ENCODE data around the gene FNDC1.

FNDC1 gene

GRCh38 chr6:159304641-159305040, 135.4 kb downstream of the FNDC1 start:
- Histone ChIP-seq H3K27me3 (ENCODE audit: control insufficient read depth in 1 of 2, insufficient read depth in 2 of 2, low read length in 2 of 2) (no peaks in the 10 kb centered on the region), H3K9me3 (ENCODE audit: control insufficient read depth in 2 of 2, low read length in 2 of 2) (no peaks in the 10 kb centered on the region), H3K4me3 (ENCODE audit: low read length in 2 of 2) (no peak overlapping the region), H3K36me3 (ENCODE audit: control insufficient read depth in 2 of 2, insufficient read depth in 2 of 2, low read length in 2 of 2) (no peaks in the 10 kb centered on the region), H3K27ac (ENCODE audit: low read length) (no peak overlapping the region), H3K9ac (ENCODE audit: low read length in 2 of 2) (no peak overlapping the region), H3K4me1 (ENCODE audit: control insufficient read depth, insufficient read depth, low read length) (peaks cover 4% of the 10 kb centered on the region)

DNA sequence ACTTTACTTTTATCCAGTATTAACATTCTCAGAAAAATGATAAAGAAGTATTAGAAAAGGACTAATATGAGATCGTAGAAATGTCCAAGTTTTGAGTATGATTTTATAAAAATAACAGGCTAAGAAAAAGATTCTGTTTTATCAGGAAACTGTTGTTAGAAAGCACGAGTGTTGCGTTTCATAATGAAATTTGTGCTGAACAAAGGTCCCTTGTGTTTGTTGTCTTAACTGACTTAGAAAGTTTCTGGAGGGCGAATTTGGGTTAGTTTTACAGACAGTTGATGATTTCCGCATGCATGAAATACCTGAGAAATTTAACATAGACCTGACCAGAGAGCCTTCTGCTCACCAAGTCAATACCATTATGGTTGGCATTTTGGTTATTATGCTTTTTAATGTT, 136.0 kb downstream of the FNDC1 start:
- H3K4me3 ChIP-seq (ENCODE audit: low read length in 2 of 2), result no peak overlapping the region

GRCh38 chr6:159305804-159306537, 136.8 kb downstream of the FNDC1 start:
- Histone ChIP-seq H3K9me3 (ENCODE audit: control insufficient read depth in 2 of 2, low read length in 2 of 2) (no peaks in the 10 kb centered on the region), H3K9ac (ENCODE audit: low read length in 2 of 2) (no peak overlapping the region), H3K4me3 (ENCODE audit: low read length in 2 of 2) (no peak overlapping the region), H3K27me3 (ENCODE audit: control insufficient read depth in 1 of 2, insufficient read depth in 2 of 2, low read length in 2 of 2) (no peaks in the 10 kb centered on the region), H3K36me3 (ENCODE audit: control insufficient read depth in 2 of 2, insufficient read depth in 2 of 2, low read length in 2 of 2) (no peaks in the 10 kb centered on the region), H3K4me1 (ENCODE audit: control insufficient read depth, insufficient read depth, low read length) (peaks cover 4% of the 10 kb centered on the region), H3K27ac (ENCODE audit: low read length) (no peak overlapping the region)

More for the DNA sequence above, 136.0 kb downstream of the FNDC1 start:
- Histone ChIP-seq H3K9me3 (ENCODE audit: control insufficient read depth in 2 of 2, low read length in 2 of 2) (no peaks in the 10 kb centered on the region), H3K27ac (ENCODE audit: low read length) (no peak overlapping the region), H3K36me3 (ENCODE audit: control insufficient read depth in 2 of 2, insufficient read depth in 2 of 2, low read length in 2 of 2) (no peaks in the 10 kb centered on the region), H3K27me3 (ENCODE audit: control insufficient read depth in 1 of 2, insufficient read depth in 2 of 2, low read length in 2 of 2) (no peaks in the 10 kb centered on the region), H3K4me1 (ENCODE audit: control insufficient read depth, insufficient read depth, low read length) (peaks cover 4% of the 10 kb centered on the region), H3K9ac (ENCODE audit: low read length in 2 of 2) (no peak overlapping the region)

- Histone ChIP-seq H3K27ac (ENCODE audit: low read length) (no peak overlapping the region), H3K4me1 (ENCODE audit: control insufficient read depth, insufficient read depth, low read length) (peaks cover 4% of the 10 kb centered on the region), H3K9ac (ENCODE audit: low read length in 2 of 2) (no peak overlapping the region), H3K36me3 (ENCODE audit: control insufficient read depth in 2 of 2, insufficient read depth in 2 of 2, low read length in 2 of 2) (no peaks in the 10 kb centered on the region), H3K9me3 (ENCODE audit: control insufficient read depth in 2 of 2, low read length in 2 of 2) (no peaks in the 10 kb centered on the region), H3K4me3 (ENCODE audit: low read length in 2 of 2) (no peak overlapping the region), H3K27me3 (ENCODE audit: control insufficient read depth in 1 of 2, insufficient read depth in 2 of 2, low read length in 2 of 2) (no peaks in the 10 kb centered on the region)
Measured at GRCh38 chr6:159307246-159307790, 138.1 kb downstream of the FNDC1 start.

GRCh38 chr6:159308198-159308597, 139.0 kb downstream of the FNDC1 start:
- no peaks in the 10 kb centered on the region for H3K36me3 ChIP-seq (ENCODE audit: control insufficient read depth in 2 of 2, insufficient read depth in 2 of 2, low read length in 2 of 2)
- no peak overlapping the region for H3K9ac ChIP-seq (ENCODE audit: low read length in 2 of 2)
- H3K27ac ChIP-seq (ENCODE audit: low read length), result no peak overlapping the region
- peaks cover 4% of the 10 kb centered on the region for H3K4me1 ChIP-seq (ENCODE audit: control insufficient read depth, insufficient read depth, low read length)
- no peaks in the 10 kb centered on the region for H3K9me3 ChIP-seq (ENCODE audit: control insufficient read depth in 2 of 2, low read length in 2 of 2)
- no peaks in the 10 kb centered on the region for H3K27me3 ChIP-seq (ENCODE audit: control insufficient read depth in 1 of 2, insufficient read depth in 2 of 2, low read length in 2 of 2)
- H3K4me3 ChIP-seq (ENCODE audit: low read length in 2 of 2), result no peak overlapping the region

- H3K9me3 ChIP-seq (ENCODE audit: control insufficient read depth in 2 of 2, low read length in 2 of 2), result no peaks in the 10 kb centered on the region
- H3K4me1 ChIP-seq (ENCODE audit: control insufficient read depth, insufficient read depth, low read length), result peaks cover 4% of the 10 kb centered on the region
- H3K36me3 ChIP-seq (ENCODE audit: control insufficient read depth in 2 of 2, insufficient read depth in 2 of 2, low read length in 2 of 2), result no peaks in the 10 kb centered on the region
- no peak overlapping the region for H3K27ac ChIP-seq (ENCODE audit: low read length)
- no peak overlapping the region for H3K4me3 ChIP-seq (ENCODE audit: low read length in 2 of 2)
- H3K9ac ChIP-seq (ENCODE audit: low read length in 2 of 2), result no peak overlapping the region
- no peaks in the 10 kb centered on the region for H3K27me3 ChIP-seq (ENCODE audit: control insufficient read depth in 1 of 2, insufficient read depth in 2 of 2, low read length in 2 of 2)
Measured at GRCh38 chr6:159309723-159310122, 140.5 kb downstream of the FNDC1 start.

GRCh38 chr6:159311618-159312017, 142.4 kb downstream of the FNDC1 start:
- Histone ChIP-seq H3K27me3 (ENCODE audit: control insufficient read depth in 1 of 2, insufficient read depth in 2 of 2, low read length in 2 of 2) (no peaks in the 10 kb centered on the region), H3K4me1 (ENCODE audit: control insufficient read depth, insufficient read depth, low read length) (peaks cover 4% of the 10 kb centered on the region), H3K27ac (ENCODE audit: low read length) (no peak overlapping the region), H3K36me3 (ENCODE audit: control insufficient read depth in 2 of 2, insufficient read depth in 2 of 2, low read length in 2 of 2) (no peaks in the 10 kb centered on the region), H3K9me3 (ENCODE audit: control insufficient read depth in 2 of 2, low read length in 2 of 2) (no peaks in the 10 kb centered on the region), H3K9ac (ENCODE audit: low read length in 2 of 2) (no peak overlapping the region), H3K4me3 (ENCODE audit: low read length in 2 of 2) (no peak overlapping the region)

DNA sequence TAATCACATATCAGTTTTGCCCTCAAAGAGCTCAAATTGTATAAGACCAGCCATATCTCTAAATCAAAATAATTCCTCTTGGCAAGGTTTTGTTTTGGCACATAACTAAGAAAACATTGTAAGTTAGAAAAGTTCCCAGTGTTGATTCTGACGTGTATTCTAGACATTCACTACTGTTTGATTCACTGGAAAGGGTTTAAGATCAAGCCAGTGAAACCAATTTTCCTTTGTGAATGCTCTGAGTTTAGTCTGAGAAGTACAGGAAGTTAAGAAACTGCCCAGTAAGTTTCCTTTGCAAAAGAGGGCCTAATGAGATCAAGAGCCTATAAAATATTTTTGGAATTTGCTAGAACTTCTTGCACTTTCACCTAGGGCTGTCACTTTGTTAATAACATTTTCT, 143.0 kb downstream of the FNDC1 start:
- no peak overlapping the region for H3K9ac ChIP-seq (ENCODE audit: low read length in 2 of 2)
- no peak overlapping the region for H3K4me3 ChIP-seq (ENCODE audit: low read length in 2 of 2)
- no peaks in the 10 kb centered on the region for H3K9me3 ChIP-seq (ENCODE audit: control insufficient read depth in 2 of 2, low read length in 2 of 2)
- peaks cover 4% of the 10 kb centered on the region for H3K4me1 ChIP-seq (ENCODE audit: control insufficient read depth, insufficient read depth, low read length)
- H3K27me3 ChIP-seq (ENCODE audit: control insufficient read depth in 1 of 2, insufficient read depth in 2 of 2, low read length in 2 of 2), result no peaks in the 10 kb centered on the region
- no peaks in the 10 kb centered on the region for H3K36me3 ChIP-seq (ENCODE audit: control insufficient read depth in 2 of 2, insufficient read depth in 2 of 2, low read length in 2 of 2)
- no peak overlapping the region for H3K27ac ChIP-seq (ENCODE audit: low read length)

- Histone ChIP-seq H3K36me3 (ENCODE audit: control insufficient read depth in 2 of 2, insufficient read depth in 2 of 2, low read length in 2 of 2) (no peaks in the 10 kb centered on the region), H3K4me1 (ENCODE audit: control insufficient read depth, insufficient read depth, low read length) (no peaks in the 10 kb centered on the region), H3K27ac (ENCODE audit: low read length) (no peak overlapping the region), H3K9ac (ENCODE audit: low read length in 2 of 2) (no peak overlapping the region), H3K4me3 (ENCODE audit: low read length in 2 of 2) (no peak overlapping the region), H3K27me3 (ENCODE audit: control insufficient read depth in 1 of 2, insufficient read depth in 2 of 2, low read length in 2 of 2) (no peaks in the 10 kb centered on the region), H3K9me3 (ENCODE audit: control insufficient read depth in 2 of 2, low read length in 2 of 2) (no peaks in the 10 kb centered on the region)
Measured at GRCh38 chr6:159313018-159313417, 143.8 kb downstream of the FNDC1 start.

- Histone ChIP-seq H3K27me3 (ENCODE audit: control insufficient read depth in 1 of 2, insufficient read depth in 2 of 2, low read length in 2 of 2) (no peaks in the 10 kb centered on the region), H3K9ac (ENCODE audit: low read length in 2 of 2) (no peak overlapping the region), H3K4me3 (ENCODE audit: low read length in 2 of 2) (no peak overlapping the region), H3K36me3 (ENCODE audit: control insufficient read depth in 2 of 2, insufficient read depth in 2 of 2, low read length in 2 of 2) (no peaks in the 10 kb centered on the region), H3K4me1 (ENCODE audit: control insufficient read depth, insufficient read depth, low read length) (no peaks in the 10 kb centered on the region), H3K9me3 (ENCODE audit: control insufficient read depth in 2 of 2, low read length in 2 of 2) (no peaks in the 10 kb centered on the region), H3K27ac (ENCODE audit: low read length) (no peak overlapping the region)
Measured at GRCh38 chr6:159315562-159315961, 146.4 kb downstream of the FNDC1 start.

DNA sequence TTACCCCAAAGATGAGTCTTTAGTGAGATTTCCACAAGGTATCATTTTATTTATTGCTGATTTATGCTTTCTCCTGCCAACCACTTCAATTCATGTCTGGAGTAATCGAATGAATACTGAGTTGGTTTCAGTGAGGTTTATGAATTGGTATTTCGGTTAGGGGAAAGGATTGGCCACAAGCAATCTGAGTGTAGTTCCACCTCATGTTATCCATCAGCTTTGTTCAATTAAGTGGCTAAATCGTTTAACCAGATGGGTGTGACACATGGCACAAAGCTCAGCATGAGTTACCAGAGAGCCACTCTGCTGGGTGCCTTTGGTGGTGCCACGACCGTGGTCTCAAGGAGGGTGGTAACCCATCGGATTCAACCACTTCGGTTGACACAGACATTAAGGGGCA, 148.2 kb downstream of the FNDC1 start:
- H3K4me1 ChIP-seq (ENCODE audit: control insufficient read depth, insufficient read depth, low read length), result no peaks in the 10 kb centered on the region
- H3K9ac ChIP-seq (ENCODE audit: low read length in 2 of 2), result no peak overlapping the region
- no peak overlapping the region for H3K27ac ChIP-seq (ENCODE audit: low read length)
- H3K36me3 ChIP-seq (ENCODE audit: control insufficient read depth in 2 of 2, insufficient read depth in 2 of 2, low read length in 2 of 2), result no peaks in the 10 kb centered on the region
- peaks cover 0 to 4% of the 10 kb centered on the region in 2 donors for H3K9me3 ChIP-seq (ENCODE audit: control insufficient read depth in 2 of 2, low read length in 2 of 2)
- H3K27me3 ChIP-seq (ENCODE audit: control insufficient read depth in 1 of 2, insufficient read depth in 2 of 2, low read length in 2 of 2), result no peaks in the 10 kb centered on the region
- no peak overlapping the region for H3K4me3 ChIP-seq (ENCODE audit: low read length in 2 of 2)
